ENCODE results near the gene ST8SIA5.

ST8SIA5 gene

DNA sequence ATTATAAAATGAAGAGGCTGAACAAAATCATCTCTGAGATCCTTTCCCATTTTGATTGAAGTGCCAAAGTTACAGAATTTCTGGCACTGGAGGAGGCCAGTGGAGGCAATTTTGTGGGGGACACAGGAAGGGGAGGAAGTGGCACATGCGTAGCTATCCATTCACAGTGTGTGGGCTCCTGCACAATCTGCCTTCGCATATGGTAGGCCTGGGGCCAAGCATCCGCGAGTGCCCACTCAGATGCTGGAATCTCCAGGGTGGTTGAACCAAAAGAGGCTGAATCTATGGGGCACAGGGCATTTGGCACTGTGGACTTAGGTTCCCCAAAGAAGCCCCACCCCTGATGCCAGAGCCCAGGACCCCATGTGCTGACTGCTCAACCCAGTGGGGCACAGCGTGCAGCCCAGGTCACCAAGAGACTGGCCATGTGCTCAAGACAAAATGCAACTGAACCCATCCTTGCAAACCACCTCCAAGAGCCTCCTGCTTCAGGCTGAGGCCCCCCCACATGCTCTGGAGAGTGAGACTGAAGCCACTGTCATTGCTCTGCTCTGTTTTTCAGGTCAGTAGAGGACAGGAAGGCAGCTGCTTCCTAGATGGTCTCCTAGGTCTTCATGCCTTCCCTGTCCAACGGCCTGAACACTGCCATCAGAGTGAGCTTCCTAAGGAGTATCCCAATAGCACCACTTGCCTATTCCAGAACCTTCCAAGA is 28.5 kb downstream of the ST8SIA5 start:
- H3K27ac ChIP-seq (ENCODE audit: poor library complexity, severe bottlenecking): no peak overlapping the region
- no peaks in the 10 kb centered on the region for H3K4me1 ChIP-seq (ENCODE audit: insufficient read depth, poor library complexity, severe bottlenecking)
- DNase-seq (ENCODE audit: low spot score) (no peak), ATAC-seq (ENCODE audit: low read depth) (no peak)
- H3K27me3 ChIP-seq (ENCODE audit: insufficient read depth, poor library complexity, severe bottlenecking): no peaks in the 10 kb centered on the region
- H3K4me3 ChIP-seq (ENCODE audit: severe bottlenecking): no peak overlapping the region
- no peaks in the 10 kb centered on the region for H3K9me3 ChIP-seq (ENCODE audit: severe bottlenecking)
- TF ChIP-seq, protein P1, sequence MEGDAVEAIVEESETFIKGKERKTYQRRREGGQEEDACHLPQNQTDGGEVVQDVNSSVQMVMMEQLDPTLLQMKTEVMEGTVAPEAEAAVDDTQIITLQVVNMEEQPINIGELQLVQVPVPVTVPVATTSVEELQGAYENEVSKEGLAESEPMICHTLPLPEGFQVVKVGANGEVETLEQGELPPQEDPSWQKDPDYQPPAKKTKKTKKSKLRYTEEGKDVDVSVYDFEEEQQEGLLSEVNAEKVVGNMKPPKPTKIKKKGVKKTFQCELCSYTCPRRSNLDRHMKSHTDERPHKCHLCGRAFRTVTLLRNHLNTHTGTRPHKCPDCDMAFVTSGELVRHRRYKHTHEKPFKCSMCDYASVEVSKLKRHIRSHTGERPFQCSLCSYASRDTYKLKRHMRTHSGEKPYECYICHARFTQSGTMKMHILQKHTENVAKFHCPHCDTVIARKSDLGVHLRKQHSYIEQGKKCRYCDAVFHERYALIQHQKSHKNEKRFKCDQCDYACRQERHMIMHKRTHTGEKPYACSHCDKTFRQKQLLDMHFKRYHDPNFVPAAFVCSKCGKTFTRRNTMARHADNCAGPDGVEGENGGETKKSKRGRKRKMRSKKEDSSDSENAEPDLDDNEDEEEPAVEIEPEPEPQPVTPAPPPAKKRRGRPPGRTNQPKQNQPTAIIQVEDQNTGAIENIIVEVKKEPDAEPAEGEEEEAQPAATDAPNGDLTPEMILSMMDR (IDR thresholded peaks at IDR 0.05; ENCODE audit: poor library complexity, severe bottlenecking): no peak
- H3K36me3 ChIP-seq (ENCODE audit: low read depth): no peaks in the 10 kb centered on the region

DNA sequence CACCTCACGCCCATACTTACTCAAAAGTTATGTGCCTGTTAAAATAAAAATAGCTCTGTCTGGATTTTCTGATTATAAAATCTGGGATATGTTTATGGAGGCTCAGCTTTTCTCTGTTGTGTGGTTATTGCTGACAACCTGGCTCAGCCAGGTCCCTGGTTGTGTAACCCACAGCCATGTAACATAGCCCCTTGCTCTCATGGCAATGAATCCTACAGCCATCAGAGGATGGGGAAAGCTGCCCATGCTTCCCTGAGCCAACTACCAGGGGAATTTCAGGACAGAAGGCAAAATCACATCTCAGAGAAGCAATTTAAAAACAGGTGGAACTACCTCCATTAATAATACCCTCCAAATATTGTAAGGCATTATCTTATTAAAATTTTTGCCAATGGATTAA is 29.7 kb downstream of the ST8SIA5 start:
- Histone ChIP-seq H3K4me1 (ENCODE audit: insufficient read depth, poor library complexity, severe bottlenecking) (no peaks in the 10 kb centered on the region), H3K4me3 (ENCODE audit: severe bottlenecking) (no peak overlapping the region), H3K27me3 (ENCODE audit: insufficient read depth, poor library complexity, severe bottlenecking) (no peaks in the 10 kb centered on the region), H3K9me3 (ENCODE audit: severe bottlenecking) (no peaks in the 10 kb centered on the region), H3K36me3 (ENCODE audit: low read depth) (no peaks in the 10 kb centered on the region), H3K27ac (ENCODE audit: poor library complexity, severe bottlenecking) (no peak overlapping the region)
- DNase-seq (ENCODE audit: low spot score) (no peak), ATAC-seq (ENCODE audit: low read depth) (no peak)
- TF ChIP-seq, protein P1 (IDR thresholded peaks at IDR 0.05; ENCODE audit: poor library complexity, severe bottlenecking): no peak

DNA sequence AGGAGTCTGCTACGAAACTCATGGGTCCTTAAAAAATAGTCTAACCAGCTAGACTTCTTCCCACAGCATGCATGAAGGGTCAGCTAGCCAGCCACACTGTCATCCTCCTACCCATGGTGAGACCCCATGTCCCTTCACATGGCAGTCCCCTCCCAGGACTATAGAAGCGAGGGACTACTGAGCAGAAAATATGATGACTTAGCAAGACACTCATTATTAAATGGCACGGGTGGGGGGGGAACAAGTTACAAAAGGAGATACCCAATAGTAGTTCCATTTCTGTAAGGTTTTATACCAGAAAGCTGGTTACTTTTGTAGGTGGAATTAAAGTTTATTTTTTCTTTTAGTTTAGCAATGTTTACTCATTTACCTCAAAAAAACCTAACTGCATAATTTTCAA is 31.5 kb downstream of the ST8SIA5 start:
- Histone ChIP-seq H3K27ac (ENCODE audit: poor library complexity, severe bottlenecking) (no peak overlapping the region), H3K36me3 (ENCODE audit: low read depth) (no peaks in the 10 kb centered on the region), H3K9me3 (ENCODE audit: severe bottlenecking) (no peaks in the 10 kb centered on the region), H3K27me3 (ENCODE audit: insufficient read depth, poor library complexity, severe bottlenecking) (no peaks in the 10 kb centered on the region), H3K4me1 (ENCODE audit: insufficient read depth, poor library complexity, severe bottlenecking) (no peaks in the 10 kb centered on the region), H3K4me3 (ENCODE audit: severe bottlenecking) (no peak overlapping the region)
- TF ChIP-seq, protein P1 (IDR thresholded peaks at IDR 0.05; ENCODE audit: poor library complexity, severe bottlenecking): no peak
- no peak for ATAC-seq (ENCODE audit: low read depth)
- no peak for DNase-seq (ENCODE audit: low spot score)

DNA sequence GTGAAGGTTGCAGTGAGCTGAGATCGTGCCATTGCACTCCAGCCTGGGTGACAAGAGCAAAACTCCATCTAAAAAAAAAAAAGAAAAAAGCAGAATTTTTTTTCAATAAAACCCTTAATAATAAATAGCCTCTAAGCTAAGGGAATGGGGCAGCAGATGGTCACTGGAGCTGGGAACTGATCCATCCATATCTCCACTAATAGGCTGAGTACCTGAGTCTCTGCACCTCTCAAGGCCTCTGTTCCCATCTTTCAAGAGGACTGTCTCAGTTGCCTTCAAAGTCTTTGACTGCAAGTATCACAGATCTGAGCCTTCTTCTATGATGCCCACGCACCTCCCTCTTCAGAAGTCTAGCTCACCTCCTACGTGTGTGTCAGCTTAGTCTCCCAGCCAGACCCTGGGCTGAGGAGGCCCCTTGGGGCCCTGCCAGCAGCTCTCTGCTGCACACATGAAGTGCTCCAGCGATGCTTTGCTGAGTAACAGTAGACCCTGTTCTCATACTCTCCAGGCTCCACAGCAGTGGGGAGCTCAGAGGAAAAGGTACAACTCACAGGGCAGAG is 32.9 kb downstream of the ST8SIA5 start:
- Histone ChIP-seq H3K4me1 (ENCODE audit: insufficient read depth, poor library complexity, severe bottlenecking) (no peaks in the 10 kb centered on the region), H3K4me3 (ENCODE audit: severe bottlenecking) (no peak overlapping the region), H3K27ac (ENCODE audit: poor library complexity, severe bottlenecking) (no peak overlapping the region), H3K36me3 (ENCODE audit: low read depth) (no peaks in the 10 kb centered on the region), H3K27me3 (ENCODE audit: insufficient read depth, poor library complexity, severe bottlenecking) (no peaks in the 10 kb centered on the region), H3K9me3 (ENCODE audit: severe bottlenecking) (no peaks in the 10 kb centered on the region)
- TF ChIP-seq, protein P1 (IDR thresholded peaks at IDR 0.05; ENCODE audit: poor library complexity, severe bottlenecking): no peak
- no peak for DNase-seq (ENCODE audit: low spot score)
- no peak for ATAC-seq (ENCODE audit: low read depth)

DNA sequence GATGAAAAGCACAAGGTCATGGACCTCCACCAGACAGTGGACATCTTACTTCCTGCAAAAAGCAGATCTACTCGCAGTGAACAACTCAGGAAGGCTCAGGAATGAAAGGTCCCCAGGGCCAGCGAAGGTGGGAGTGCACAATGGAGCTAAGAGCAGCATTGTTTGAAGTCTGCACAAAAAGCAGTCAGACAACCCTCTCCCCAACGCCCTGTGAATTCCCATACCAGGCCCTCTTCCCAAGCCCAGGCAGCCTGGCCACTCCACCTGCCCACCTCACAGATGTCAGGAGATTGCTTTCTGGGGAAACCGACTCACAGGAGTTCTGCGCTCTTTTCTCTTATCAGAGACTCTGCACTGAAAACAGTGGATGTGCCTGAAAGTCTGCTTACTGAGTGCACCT is 34.8 kb downstream of the ST8SIA5 start:
- H3K36me3 ChIP-seq (ENCODE audit: low read depth): no peaks in the 10 kb centered on the region
- no peak overlapping the region for H3K27ac ChIP-seq (ENCODE audit: poor library complexity, severe bottlenecking)
- ATAC-seq (ENCODE audit: low read depth) (no peak), DNase-seq (ENCODE audit: low spot score) (no peak)
- no peaks in the 10 kb centered on the region for H3K27me3 ChIP-seq (ENCODE audit: insufficient read depth, poor library complexity, severe bottlenecking)
- no peak overlapping the region for H3K4me3 ChIP-seq (ENCODE audit: severe bottlenecking)
- TF ChIP-seq, protein P1 (IDR thresholded peaks at IDR 0.05; ENCODE audit: poor library complexity, severe bottlenecking): no peak
- peaks cover 3% of the 10 kb centered on the region for H3K4me1 ChIP-seq (ENCODE audit: insufficient read depth, poor library complexity, severe bottlenecking)
- H3K9me3 ChIP-seq (ENCODE audit: severe bottlenecking): no peaks in the 10 kb centered on the region

Measured in RWPE2 (cell line).